Right cardiac atrium (tissue), 5 donors: ENCODE data around the gene ZNF362. TPM values are rescaled to one million over a fixed set of nuclear protein-coding genes. Genes with fewer than 3 reads are reported as not detected.
A peak's percentile ranks its signal among the peaks of the same experiment; 100 is the strongest.

ENCODE experiments used
- ATAC-seq, 2 donors: fragments of 200-7000 bp; cut with Tn5 transposase; one replicate each; pipeline versions ENCODE4 v1.8.0 to v1.9.1; 2020; ENCODE audit warnings: moderate library complexity in 2 of 2, mild to moderate bottlenecking in 1 of 2
- DNase-seq, 3 donors: peaks; one replicate each; pipeline ENCODE4 v3.0.0-alpha.2; 2020
- H3K27ac ChIP-seq: one replicate; pipeline ENCODE4 v1.5.1; 2013; ENCODE audit warnings: mild to moderate bottlenecking, low read length, control low read depth, moderate library complexity
- H3K27me3 ChIP-seq: one replicate; pipeline ENCODE4 v1.6.1; 2013; ENCODE audit not compliant: control insufficient read depth, insufficient read depth
- H3K4me1 ChIP-seq: one replicate; pipeline ENCODE4 v1.6.1; 2013; ENCODE audit warnings: low read length; ENCODE audit not compliant: control insufficient read depth, insufficient read depth
- H3K4me3 ChIP-seq: one replicate; pipeline ENCODE4 v1.5.1; 2013; ENCODE audit warnings: low read length, control low read depth
- H3K9me3 ChIP-seq: one replicate; pipeline ENCODE4 v1.6.1; 2013; ENCODE audit warnings: low read length; ENCODE audit not compliant: control insufficient read depth
- WGBS: extraction: QIAGEN DNeasy Blood & Tissue Kit; methylation state at CpG from one replicate; pipeline ENCODE4 v1.1.7; 2013; 5-methylcytosine and 5-hydroxymethylcytosine counted together
- intact Hi-C, 4 donors: fragments of 100-400 bp; cut with DNase I; formaldehyde crosslinking; loops; one replicate each; pipeline versions ENCODE4 v1.11.0 to v1.14.0; 2022 to 2023
- long read RNA-seq, 4 donors: library from polyadenylated mRNA; unstranded; transcript quantifications; one replicate each; pipeline ENCODE4 v2.0.0, GENCODE V29; 2020 to 2021
- polyA plus RNA-seq: library from polyadenylated mRNA; stranded (reverse); fragments of 200-250 nt; gene quantifications from one replicate; pipeline ENCODE4 v1.2.3, GENCODE V29; 2013
- total RNA-seq, 4 donors: library from RNA; stranded (reverse); fragmentation: NEBNext Ultra II Directional; extraction: Animal tissue kit (Norgen Biotek cat#: 25700); gene quantifications; one replicate each; pipeline ENCODE4 v1.2.1, GENCODE V29; 2021
- donor health status: healthy with polysubstance abuse.
- donor health status: DM: no; HTN: yes; CAD: no.
- donor health status: DM: no; HTN: no; CAD: no.
- donor health status: DM: no; HTN: yes; CAD: no; lungs with severe emphysema.
- donor health status: DM: yes; HTN: yes; CAD: no.

The ZNF362 gene
- total RNA-seq, result 10 to 100 TPM; 31.0 to 42.5 (median 40.8) TPM
- 22.2 TPM for polyA plus RNA-seq
- long read RNA-seq, donor 1, transcript ZNF362-205 (9 exons, 3,106 nt), result major isoform, 5 of 45 reads
- long read RNA-seq, donor 1, partial matches to known transcripts, result 22 of 45 reads
- long read RNA-seq, donor 1, other reads (novel, unspliced or antisense), result 18 of 45 reads
- long read RNA-seq, donor 2, partial matches to known transcripts, result 9 of 15 reads
- long read RNA-seq, donor 2, other reads (novel, unspliced or antisense), result 5 of 15 reads
- long read RNA-seq, donor 3, partial matches to known transcripts, result 63 of 64 reads
- long read RNA-seq, donor 3, other reads (novel, unspliced or antisense), result 1 of 64 reads
- long read RNA-seq, donor 4, partial matches to known transcripts, result 11 of 28 reads
- long read RNA-seq, donor 4, other reads (novel, unspliced or antisense), result 15 of 28 reads

- intact Hi-C loops, result no loop called here
- Histone ChIP-seq H3K27ac (peak within 1 kb of the TSS; percentile 93), H3K27me3 (no peaks in the 10 kb centered on the region), H3K4me1 (peaks cover 26% of the 10 kb centered on the region), H3K4me3 (peak within 1 kb of the TSS; percentile 99), H3K9me3 (no peaks in the 10 kb centered on the region)
- peak; percentile 61 to 63 for ATAC-seq
- peak; percentile 71 to 87 (median 87) for DNase-seq
- under 1% methylated on average over 88 of the region's 88 CpGs for WGBS
These were observed at the start of gene ZNF362 for GRCh38 chr1:33256471-33257206. ZNF362 (plus strand) TSS chr1:33256492; CDS start chr1:33270575, 14,083 bp downstream.

- Histone ChIP-seq H3K4me1 (no peaks in the 10 kb centered on the region), H3K27me3 (no peaks in the 10 kb centered on the region), H3K4me3 (no peak overlapping the region), H3K9me3 (no peaks in the 10 kb centered on the region), H3K27ac (no peak overlapping the region)
- 97% methylated on average over 3 of the region's 3 CpGs for WGBS
- DNase-seq (no peak), ATAC-seq (no peak)
- intact Hi-C loops, result loop anchor here in 1 of 4 donors (10.0 kb wide), 1 partner anchor 403 kb away; no protein-coding TSS in a partner anchor
These were observed 44.3 kb upstream of the ZNF362 start for GRCh38 chr1:33211972-33212371.

- Histone ChIP-seq H3K4me1 (no peaks in the 10 kb centered on the region), H3K27me3 (no peaks in the 10 kb centered on the region), H3K4me3 (no peak overlapping the region), H3K27ac (no peak overlapping the region), H3K9me3 (no peaks in the 10 kb centered on the region)
- DNase-seq, result peak in 1 of 3 donors; percentile 30
- ATAC-seq, result peak in 1 of 2 donors; percentile 27
- intact Hi-C loops, result loop anchor here in 2 of 4 donors (5.0 to 10.0 kb wide), 3 partner anchors 145 to 395 kb away; no protein-coding TSS in a partner anchor
- WGBS, result 84% methylated on average over 7 of the region's 7 CpGs
These were observed 36.2 kb upstream of the ZNF362 start for GRCh38 chr1:33219886-33220661.

- Histone ChIP-seq H3K27ac (no peak overlapping the region), H3K9me3 (no peaks in the 10 kb centered on the region), H3K4me3 (no peak overlapping the region), H3K4me1 (no peaks in the 10 kb centered on the region), H3K27me3 (no peaks in the 10 kb centered on the region)
- intact Hi-C loops, result loop anchor here in 1 of 4 donors (10.0 kb wide), 1 partner anchor 144 kb away; no protein-coding TSS in a partner anchor
- WGBS, result 52% methylated on average over 12 of the region's 12 CpGs
- peak; percentile 61 to 74 for ATAC-seq
- DNase-seq, result peak; percentile 27 to 60 (median 48)
These were observed 35.5 kb upstream of the ZNF362 start for GRCh38 chr1:33220676-33221384.

GRCh38 chr1:33221385-33221758 is 34.9 kb upstream of the ZNF362 start:
- Histone ChIP-seq H3K27me3 (no peaks in the 10 kb centered on the region), H3K4me3 (no peak overlapping the region), H3K27ac (no peak overlapping the region), H3K9me3 (no peaks in the 10 kb centered on the region), H3K4me1 (no peaks in the 10 kb centered on the region)
- ATAC-seq (no peak), DNase-seq (no peak)
- WGBS, result 64% methylated on average over 2 of the region's 2 CpGs
- intact Hi-C loops, result loop anchor here in 1 of 4 donors (10.0 kb wide), 1 partner anchor 143 kb away; no protein-coding TSS in a partner anchor

GRCh38 chr1:33222381-33222780 is 33.9 kb upstream of the ZNF362 start:
- Histone ChIP-seq H3K27ac (no peak overlapping the region), H3K27me3 (no peaks in the 10 kb centered on the region), H3K4me3 (no peak overlapping the region), H3K9me3 (no peaks in the 10 kb centered on the region), H3K4me1 (no peaks in the 10 kb centered on the region)
- ATAC-seq (no peak), DNase-seq (no peak)
- intact Hi-C loops, result loop anchor here in 1 of 4 donors (10.0 kb wide), 1 partner anchor 142 kb away; no protein-coding TSS in a partner anchor
- 84% methylated on average over 1 of the region's 1 CpG for WGBS

GRCh38 chr1:33224166-33224707 is 32.1 kb upstream of the ZNF362 start:
- no peak overlapping the region for H3K4me3 ChIP-seq
- no peak for ATAC-seq
- H3K27ac ChIP-seq, result no peak overlapping the region
- no peaks in the 10 kb centered on the region for H3K9me3 ChIP-seq
- 76% methylated on average over 2 of the region's 2 CpGs for WGBS
- peaks cover 3% of the 10 kb centered on the region for H3K4me1 ChIP-seq
- intact Hi-C loops, result loop anchor here in 1 of 4 donors (10.0 kb wide), 1 partner anchor 141 kb away; no protein-coding TSS in a partner anchor
- no peaks in the 10 kb centered on the region for H3K27me3 ChIP-seq
- DNase-seq, result no peak

GRCh38 chr1:33225586-33225985 is 30.7 kb upstream of the ZNF362 start:
- peaks cover 3% of the 10 kb centered on the region for H3K4me1 ChIP-seq
- intact Hi-C loops, result loop anchor here in 1 of 4 donors (10.0 kb wide), 1 partner anchor 139 kb away; no protein-coding TSS in a partner anchor
- no peak for DNase-seq
- no peaks in the 10 kb centered on the region for H3K9me3 ChIP-seq
- H3K27ac ChIP-seq, result no peak overlapping the region
- no peak overlapping the region for H3K4me3 ChIP-seq
- 86% methylated on average over 1 of the region's 1 CpG for WGBS
- no peaks in the 10 kb centered on the region for H3K27me3 ChIP-seq
- ATAC-seq, result no peak

GRCh38 chr1:33228935-33229487 is 27.3 kb upstream of the ZNF362 start:
- peak in 1 of 3 donors; percentile 34 for DNase-seq
- H3K27me3 ChIP-seq, result no peaks in the 10 kb centered on the region
- intact Hi-C loops, result loop anchor here in 1 of 4 donors (10.0 kb wide), 1 partner anchor 136 kb away; no protein-coding TSS in a partner anchor
- H3K4me1 ChIP-seq, result peaks cover 3% of the 10 kb centered on the region
- WGBS, result 23% methylated on average over 5 of the region's 5 CpGs
- H3K4me3 ChIP-seq, result no peak overlapping the region
- no peaks in the 10 kb centered on the region for H3K9me3 ChIP-seq
- peak; percentile 87 to 91 for ATAC-seq
- peak overlapping the region; percentile 36 for H3K27ac ChIP-seq
